Measurements from ENCODE around the gene B3GALT4.
"Not testable (repeated sequence)": the region's sequence is repeated elsewhere in the genome, so short reads cannot be mapped to it uniquely, and the experiment has no call there.

The B3GALT4 gene

DNA sequence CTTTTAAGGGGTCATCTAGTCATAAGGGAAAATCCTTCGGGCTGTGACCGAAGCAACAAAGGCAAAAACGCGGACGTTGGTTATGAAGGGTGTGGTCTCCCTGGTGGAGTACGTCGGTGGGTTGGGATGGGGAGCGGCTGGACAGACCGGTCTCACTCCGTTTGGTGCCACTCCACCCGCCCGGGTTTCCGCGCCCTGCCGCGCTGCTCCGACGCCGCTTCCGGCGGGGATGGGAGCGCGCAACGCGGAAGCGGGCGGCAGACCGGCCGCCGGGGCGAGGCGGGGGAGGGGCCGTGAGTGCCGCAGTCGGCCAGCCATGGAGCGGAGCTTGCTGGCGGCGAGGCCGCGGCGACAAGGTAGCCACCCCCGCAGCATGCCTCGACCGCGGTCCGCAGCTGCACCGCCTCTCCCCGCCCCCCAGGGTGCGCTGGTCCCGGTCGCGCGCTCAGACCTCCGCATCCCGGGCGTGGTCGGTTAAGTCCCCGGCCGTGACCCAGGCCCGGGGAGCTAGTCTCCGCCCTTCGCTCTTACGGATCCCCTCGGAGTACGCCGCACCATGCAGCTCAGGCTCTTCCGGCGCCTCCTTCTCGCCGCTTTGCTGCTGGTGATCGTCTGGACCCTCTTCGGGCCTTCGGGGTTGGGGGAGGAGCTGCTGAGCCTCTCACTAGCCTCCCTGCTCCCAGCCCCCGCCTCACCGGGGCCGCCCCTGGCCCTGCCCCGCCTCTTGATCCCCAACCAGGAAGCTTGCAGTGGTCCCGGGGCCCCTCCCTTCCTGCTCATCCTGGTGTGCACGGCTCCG is at the start of gene B3GALT4:
Gene B3GALT4, plus strand, starts transcription at position 260 of the 799 bp plus-strand sequence. Its CDS starts 297 bp downstream, at position 557.
- peak; percentile 77 for DNase-seq

GRCh38 chr6:33235221-33235634 is 41.7 kb upstream of the B3GALT4 start:
- DNase-seq: no peak

DNA sequence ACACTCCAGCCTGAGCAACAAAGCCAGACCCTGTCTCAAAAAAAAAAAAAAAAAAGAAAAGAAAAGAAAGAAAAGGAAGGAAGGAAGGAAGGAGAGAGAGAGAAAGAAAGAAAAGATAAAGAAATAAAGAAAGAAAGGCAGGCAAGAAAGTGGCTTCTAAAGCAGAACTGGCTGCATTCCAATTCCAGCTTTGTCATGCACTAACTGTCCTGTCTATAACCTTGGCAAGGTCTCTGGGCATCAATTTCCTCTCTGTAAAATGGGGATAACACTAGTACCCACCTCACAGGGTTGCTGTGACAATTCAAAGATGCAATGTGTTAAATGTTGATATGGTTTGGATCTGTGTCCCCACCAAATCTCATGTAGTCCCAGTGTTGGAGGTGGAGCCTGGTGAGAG is 40.6 kb upstream of the B3GALT4 start:
- DNase-seq: no peak

DNA sequence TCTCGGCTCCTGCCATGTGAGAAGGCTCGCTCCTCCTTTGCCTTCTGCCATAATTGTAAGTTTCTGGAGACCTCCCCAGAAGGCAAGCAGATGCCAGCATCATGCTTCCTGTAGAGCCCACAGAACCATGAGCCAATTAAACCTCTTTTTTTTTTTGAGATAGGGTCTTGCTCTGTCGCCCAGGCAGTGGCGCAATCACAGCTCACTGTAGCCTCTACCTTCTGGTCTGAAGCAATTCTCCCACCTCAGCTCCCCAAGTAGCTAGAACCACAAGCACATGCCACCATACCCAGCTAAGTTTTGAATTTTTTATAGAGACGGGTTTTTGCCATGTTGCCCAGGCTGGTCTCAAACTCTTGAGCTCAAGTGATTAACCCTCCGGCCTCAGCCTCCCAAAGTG is 40.1 kb upstream of the B3GALT4 start:
- no peak for DNase-seq

GRCh38 chr6:33237741-33238140 is 39.2 kb upstream of the B3GALT4 start:
- no peak for DNase-seq

DNA sequence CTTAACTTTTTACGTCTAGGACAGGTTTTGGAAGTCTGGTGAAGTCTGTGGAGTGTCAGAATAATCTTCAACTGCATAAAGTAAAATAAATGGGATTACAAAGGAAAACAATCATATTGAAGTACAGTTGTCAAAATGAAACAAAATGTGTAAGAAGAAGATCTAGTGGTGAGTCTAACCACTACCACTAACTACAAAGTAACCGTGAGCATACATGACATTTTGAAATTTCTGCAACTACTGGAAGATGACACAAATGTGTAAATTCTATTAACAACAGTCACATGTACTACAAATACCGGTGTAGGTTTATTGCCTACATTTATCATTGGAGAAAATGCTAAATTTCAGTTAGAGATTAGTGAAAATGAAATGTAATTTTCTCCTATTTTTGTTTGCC is 35.0 kb upstream of the B3GALT4 start:
- no peak for DNase-seq

DNA sequence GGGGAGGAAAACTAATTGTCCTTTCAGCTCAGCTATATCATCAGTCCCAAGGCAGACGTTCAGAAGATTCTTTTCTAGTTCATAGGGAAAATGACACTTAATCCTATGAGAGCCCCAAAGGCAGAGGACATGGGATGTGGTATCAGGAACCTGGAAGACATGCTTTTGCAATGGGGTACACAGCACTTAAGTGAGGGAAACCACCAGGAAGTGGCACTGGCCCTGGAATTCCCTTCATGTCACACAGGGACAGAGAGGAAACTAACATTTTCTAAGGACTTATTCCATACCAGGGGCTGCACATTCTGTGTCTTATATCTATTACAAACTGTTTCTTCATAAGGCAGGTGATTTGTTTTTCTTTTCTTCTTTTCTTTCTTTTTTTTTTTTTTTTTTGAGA is 33.4 kb upstream of the B3GALT4 start:
- no peak for DNase-seq

GRCh38 chr6:33247977-33248642 is 28.8 kb upstream of the B3GALT4 start:
- peak; percentile 91 for DNase-seq

GRCh38 chr6:33248643-33248931 is 28.3 kb upstream of the B3GALT4 start:
- no peak for DNase-seq

DNA sequence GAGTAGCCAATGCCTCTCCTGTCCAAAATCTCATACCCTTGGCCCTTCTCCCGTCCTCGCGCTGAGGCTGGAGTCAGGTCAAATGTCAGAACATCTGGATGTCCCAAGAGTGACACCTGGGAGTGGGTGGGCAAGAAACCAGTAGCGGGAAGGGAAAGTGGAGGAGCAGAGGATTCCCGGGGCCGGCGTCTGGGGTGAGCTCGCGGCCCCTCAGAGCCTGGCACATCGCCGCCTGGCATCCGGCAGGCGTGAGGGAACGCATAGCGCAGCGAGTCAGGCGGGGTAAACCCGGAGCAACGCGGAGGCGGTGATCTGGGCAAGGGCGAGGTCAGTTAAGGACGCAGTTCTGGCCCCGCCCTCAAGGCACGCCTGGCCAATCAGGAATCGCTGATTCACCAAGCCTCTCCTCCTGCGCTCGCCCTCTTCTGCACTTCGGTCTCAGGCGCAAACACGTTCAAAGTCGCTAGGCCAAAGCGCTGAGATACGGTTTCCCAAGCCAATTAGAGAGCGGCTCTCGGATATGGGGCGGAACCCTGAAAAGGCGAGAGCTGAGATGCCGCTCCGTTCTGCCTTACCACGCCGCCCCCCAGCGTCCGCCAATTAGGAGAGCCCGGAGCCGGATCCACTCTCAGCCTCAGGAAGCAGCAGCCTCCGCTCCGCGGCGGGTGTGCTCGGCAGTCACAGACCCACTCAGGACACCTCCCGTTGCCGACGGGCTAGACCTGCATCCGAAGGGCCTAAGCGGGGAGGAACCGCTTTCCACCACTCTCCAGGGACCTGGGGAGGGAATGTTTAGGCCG is 27.8 kb upstream of the B3GALT4 start:
- DNase-seq: peak; percentile 99

DNA sequence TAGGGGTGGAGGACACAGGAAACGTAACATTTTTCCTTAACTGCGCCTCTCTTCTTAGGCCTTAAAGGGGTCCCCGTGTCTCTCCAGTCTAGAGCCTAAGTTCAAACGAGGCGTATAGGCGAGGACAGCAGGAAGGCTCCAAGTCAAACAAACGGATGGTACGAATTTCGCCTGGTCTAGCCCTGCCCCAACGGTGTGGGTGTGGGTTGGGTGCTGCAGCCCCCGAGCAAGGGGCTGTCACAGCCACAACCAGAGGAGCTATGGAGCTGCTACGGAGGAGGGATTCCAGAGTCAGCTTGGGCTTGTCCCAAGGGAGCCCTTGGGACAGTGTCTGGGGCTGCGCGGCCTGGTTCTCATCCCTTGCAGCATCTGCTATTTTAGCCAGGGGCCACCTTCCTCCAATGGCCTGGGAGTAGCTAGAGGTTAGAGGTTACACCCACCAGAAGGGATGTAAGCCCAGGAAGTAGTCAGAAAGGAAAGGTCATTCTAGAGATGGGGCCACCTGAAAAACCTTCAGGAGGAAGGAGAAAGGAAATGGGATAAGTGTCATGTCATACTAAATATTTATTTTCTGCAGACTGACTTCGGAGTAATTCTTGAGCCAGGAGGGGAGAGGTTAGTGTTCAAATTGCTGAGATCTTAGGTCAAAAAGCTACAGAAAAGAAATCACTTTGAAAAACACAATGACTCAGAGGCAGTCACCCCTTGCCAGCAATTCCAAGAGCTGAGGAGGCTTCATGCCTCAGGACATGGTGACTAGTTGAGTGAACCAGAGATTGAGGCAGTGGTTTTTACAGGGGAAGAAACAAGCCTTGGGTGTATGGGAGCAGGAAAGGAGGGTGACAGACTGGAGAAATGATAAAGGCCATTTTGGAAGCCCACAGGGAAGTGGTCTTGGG is 26.9 kb upstream of the B3GALT4 start:
- DNase-seq: no peak

DNA sequence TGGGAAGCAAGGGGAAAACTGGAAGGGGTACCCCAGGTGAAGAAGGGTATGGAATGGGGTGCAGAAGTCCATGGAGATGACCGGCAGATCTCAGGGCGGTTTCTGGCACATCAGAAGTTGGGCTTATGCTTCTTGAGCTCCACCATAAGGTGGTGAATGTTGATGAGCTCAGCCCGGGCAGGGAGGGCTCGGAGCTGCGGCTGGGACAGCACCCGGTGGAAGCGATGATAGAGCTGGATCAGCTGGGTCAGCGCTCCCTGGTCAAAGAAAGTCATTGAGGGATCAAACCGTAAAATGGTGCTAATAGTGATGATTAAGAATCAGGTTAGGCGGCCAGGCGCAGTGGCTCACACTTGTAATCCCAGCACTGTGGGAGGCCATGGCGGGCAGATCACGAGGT is 26.2 kb upstream of the B3GALT4 start:
- DNase-seq: no peak

GRCh38 chr6:33251395-33252012 is 25.4 kb upstream of the B3GALT4 start:
- DNase-seq: no peak

GRCh38 chr6:33252759-33253158 is 24.2 kb upstream of the B3GALT4 start:
- DNase-seq: no peak

DNA sequence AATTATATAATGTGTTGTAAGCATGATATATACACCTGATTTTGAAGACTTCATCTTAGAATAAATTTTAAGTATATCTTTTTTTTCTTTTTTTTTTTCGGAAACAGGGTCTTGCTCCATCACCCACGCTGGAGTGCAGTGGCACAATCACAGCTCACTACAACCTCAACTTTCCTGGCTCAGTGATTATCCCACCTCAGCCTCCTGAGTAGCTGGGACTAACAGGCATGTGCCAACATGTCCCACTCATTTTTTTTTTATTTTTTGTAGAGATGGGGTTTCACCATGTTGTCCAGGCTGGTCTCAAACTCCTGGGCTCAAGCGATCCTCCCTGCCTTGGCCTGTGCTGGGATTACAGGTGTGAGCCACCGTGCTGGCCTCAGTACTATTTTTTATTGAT is 22.3 kb upstream of the B3GALT4 start:
- DNase-seq: no peak

GRCh38 chr6:33259032-33259431 is 17.9 kb upstream of the B3GALT4 start:
- DNase-seq: no peak

DNA sequence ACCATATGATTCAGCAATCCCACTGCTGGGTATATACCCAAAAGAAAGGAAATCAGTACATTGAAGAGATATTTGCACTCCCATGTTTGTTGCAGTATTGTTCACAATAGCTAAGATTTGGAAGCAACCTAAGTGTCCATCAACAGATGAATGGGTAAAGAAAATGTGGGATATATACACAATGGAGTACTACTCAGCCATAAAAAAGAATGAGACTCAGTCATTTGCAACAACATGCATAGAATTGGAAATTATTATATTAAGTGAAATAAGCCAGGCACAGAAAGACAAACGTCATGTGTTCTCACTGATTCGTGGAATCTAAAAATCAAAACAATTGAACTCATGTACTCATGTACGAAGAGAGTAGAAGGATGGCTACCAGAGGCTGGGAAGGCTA is 14.4 kb upstream of the B3GALT4 start:
- DNase-seq: not testable (repeated sequence)

DNA sequence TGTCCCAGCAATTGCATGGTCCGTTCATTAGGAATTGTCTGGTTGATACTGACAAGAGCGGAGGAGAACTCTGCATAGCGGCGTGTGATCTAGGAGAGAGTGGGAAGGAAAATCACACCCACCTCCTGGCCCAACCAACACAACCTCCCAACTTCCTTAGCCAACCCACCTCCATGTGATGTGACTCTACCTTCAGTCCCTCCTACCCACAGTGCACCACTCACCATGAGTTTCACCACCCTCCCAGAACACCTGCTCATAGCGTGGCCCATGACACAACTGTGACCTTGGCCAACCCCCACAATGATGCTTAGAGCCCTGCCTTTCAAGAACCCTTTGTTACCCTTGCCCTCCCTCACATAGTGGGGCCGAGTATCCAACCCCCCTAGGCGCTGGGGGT is 12.9 kb upstream of the B3GALT4 start:
- no peak for DNase-seq

GRCh38 chr6:33271117-33271467 is 5.8 kb upstream of the B3GALT4 start:
- no peak for DNase-seq

- peak; percentile 97 for DNase-seq
Observed at GRCh38 chr6:33271468-33272274, 5.3 kb upstream of the B3GALT4 start, which contains the start of the genes RPS18 and VPS52. Gene RPS18, plus strand, starts transcription at chr6:33272075. Its CDS starts 45 bp downstream, at chr6:33272120. Gene VPS52, minus strand, starts transcription at chr6:33271876. Its CDS starts 201 bp downstream, at chr6:33271675.

Measured in CD4-positive, alpha-beta T cell treated with Interleukin-10 for 1 hour (primary cell).